OCI-LY3 (cell line): ENCODE measurements around the gene AFTPH.

ENCODE experiments used
- H2AFZ ChIP-seq: fragments of 200-600, 300-600 bp; shearing (Covaris generic); 2 replicates; pipeline ENCODE4 v1.6.0; 2014; ENCODE audit warnings: antibody characterized with exemption, low read depth, low read length
- H3K27ac ChIP-seq: fragments of 200-600, 300-600 bp; sonication (generic); 2 replicates; pipeline ENCODE4 v1.5.1; 2014; ENCODE audit warnings: mild to moderate bottlenecking, low read length, moderate library complexity, mixed read lengths
- H3K27me3 ChIP-seq: fragments of 200-600, 300-600 bp; sonication (generic); 2 replicates; pipeline ENCODE4 v1.6.1; 2014; ENCODE audit warnings: low read depth, low read length, mixed read lengths
- H3K36me3 ChIP-seq: fragments of 200-600, 300-600 bp; sonication (generic); replicated peaks from 2 replicates; pipeline ENCODE3; 2014; ENCODE audit warnings: low read depth, low read length, mixed read lengths
- H3K4me1 ChIP-seq: fragments of 300-600, 200-600 bp; sonication (generic); 2 replicates; pipeline ENCODE4 v1.6.1; 2014; ENCODE audit warnings: low read length, mixed read lengths
- H3K4me2 ChIP-seq: fragments of 200-600, 300-600 bp; sonication (generic); 2 replicates; pipeline ENCODE4 v1.6.1; 2014; ENCODE audit warnings: low read length, mixed read lengths
- H3K4me3 ChIP-seq: fragments of 300-600, 200-600 bp; sonication (generic); 2 replicates; pipeline ENCODE4 v1.5.1; 2014; ENCODE audit warnings: antibody characterized with exemption, mild to moderate bottlenecking, low read length, moderate library complexity
- H3K79me2 ChIP-seq: fragments of 300-600, 200-600 bp; shearing (Covaris generic); 2 replicates; pipeline ENCODE4 v1.6.1; 2014; ENCODE audit warnings: mild to moderate bottlenecking, low read length, mixed read lengths
- H3K9ac ChIP-seq: fragments of 300-600, 200-600 bp; shearing (Covaris generic); 2 replicates; pipeline ENCODE4 v1.6.0; 2014; ENCODE audit warnings: mild to moderate bottlenecking, low read length, moderate library complexity
- H3K9me3 ChIP-seq: fragments of 200-600, 300-600 bp; shearing (Covaris generic); 2 replicates; pipeline ENCODE4 v1.6.1; 2014; ENCODE audit warnings: low read length, mixed read lengths; ENCODE audit not compliant: insufficient read depth
- H4K20me1 ChIP-seq: fragments of 200-600, 300-600 bp; sonication (generic); 2 replicates; pipeline ENCODE4 v1.6.1; 2016; ENCODE audit warnings: low read length, mixed read lengths; ENCODE audit not compliant: insufficient read depth
- EZH2phosphoT487 ChIP-seq: fragments of 200-600 bp; shearing (Covaris generic); IDR thresholded peaks from 2 replicates; pipeline ENCODE4 v1.6.1; 2018; ENCODE audit warnings: antibody characterized with exemption, mixed run types, low read depth
- TF ChIP-seq, protein P1 (sequence below): fragments of 200-600, 300-600 bp; sonication (generic); IDR thresholded peaks from 2 replicates; pipeline ENCODE4 v1.5.1; 2014; ENCODE audit warnings: antibody characterized with exemption, low read length, low read depth

AFTPH gene

GRCh38 chr2:64632835-64633819 lies 109.0 kb downstream of the AFTPH start:
- TF ChIP-seq EZH2phosphoT487: no peak
- TF ChIP-seq, protein P1, sequence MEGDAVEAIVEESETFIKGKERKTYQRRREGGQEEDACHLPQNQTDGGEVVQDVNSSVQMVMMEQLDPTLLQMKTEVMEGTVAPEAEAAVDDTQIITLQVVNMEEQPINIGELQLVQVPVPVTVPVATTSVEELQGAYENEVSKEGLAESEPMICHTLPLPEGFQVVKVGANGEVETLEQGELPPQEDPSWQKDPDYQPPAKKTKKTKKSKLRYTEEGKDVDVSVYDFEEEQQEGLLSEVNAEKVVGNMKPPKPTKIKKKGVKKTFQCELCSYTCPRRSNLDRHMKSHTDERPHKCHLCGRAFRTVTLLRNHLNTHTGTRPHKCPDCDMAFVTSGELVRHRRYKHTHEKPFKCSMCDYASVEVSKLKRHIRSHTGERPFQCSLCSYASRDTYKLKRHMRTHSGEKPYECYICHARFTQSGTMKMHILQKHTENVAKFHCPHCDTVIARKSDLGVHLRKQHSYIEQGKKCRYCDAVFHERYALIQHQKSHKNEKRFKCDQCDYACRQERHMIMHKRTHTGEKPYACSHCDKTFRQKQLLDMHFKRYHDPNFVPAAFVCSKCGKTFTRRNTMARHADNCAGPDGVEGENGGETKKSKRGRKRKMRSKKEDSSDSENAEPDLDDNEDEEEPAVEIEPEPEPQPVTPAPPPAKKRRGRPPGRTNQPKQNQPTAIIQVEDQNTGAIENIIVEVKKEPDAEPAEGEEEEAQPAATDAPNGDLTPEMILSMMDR: no peak
- H3K9ac ChIP-seq: no peak overlapping the region
- H3K9me3 ChIP-seq: no peaks in the 10 kb centered on the region
- H3K4me2 ChIP-seq: no peak overlapping the region
- peaks cover 48% of the 10 kb centered on the region for H4K20me1 ChIP-seq
- no peaks in the 10 kb centered on the region for H3K27me3 ChIP-seq
- H3K4me1 ChIP-seq: peaks cover 11% of the 10 kb centered on the region; the same call in 1 of the 2 replicates
- H2AFZ ChIP-seq: no peak overlapping the region
- H3K36me3 ChIP-seq: peaks cover 32% of the 10 kb centered on the region
- H3K4me3 ChIP-seq: no peak overlapping the region
- no peak overlapping the region for H3K27ac ChIP-seq
- H3K79me2 ChIP-seq: peaks cover 14% of the 10 kb centered on the region

GRCh38 chr2:64634345-64635267 lies 110.5 kb downstream of the AFTPH start:
- H3K9me3 ChIP-seq: no peaks in the 10 kb centered on the region
- peaks cover 63% of the 10 kb centered on the region for H4K20me1 ChIP-seq
- TF ChIP-seq, protein P1: no peak
- TF ChIP-seq EZH2phosphoT487: no peak
- no peak overlapping the region for H3K4me2 ChIP-seq
- H3K79me2 ChIP-seq: peaks cover 28% of the 10 kb centered on the region
- peaks cover 32% of the 10 kb centered on the region for H3K36me3 ChIP-seq
- H3K4me1 ChIP-seq: peaks cover 11% of the 10 kb centered on the region; the same call in 1 of the 2 replicates
- no peaks in the 10 kb centered on the region for H3K27me3 ChIP-seq
- H3K27ac ChIP-seq: no peak overlapping the region
- H2AFZ ChIP-seq: no peak overlapping the region
- H3K9ac ChIP-seq: no peak overlapping the region
- H3K4me3 ChIP-seq: no peak overlapping the region

GRCh38 chr2:64635976-64636911 lies 112.1 kb downstream of the AFTPH start:
- Histone ChIP-seq H3K79me2 (peaks cover 44% of the 10 kb centered on the region), H3K4me1 (peaks cover 11% of the 10 kb centered on the region; the same call in 1 of the 2 replicates), H3K4me2 (no peak overlapping the region), H2AFZ (no peak overlapping the region), H3K9me3 (no peaks in the 10 kb centered on the region), H3K36me3 (peaks cover 28% of the 10 kb centered on the region), H3K9ac (no peak overlapping the region), H3K27ac (no peak overlapping the region), H4K20me1 (peaks cover 79% of the 10 kb centered on the region), H3K4me3 (no peak overlapping the region), H3K27me3 (no peaks in the 10 kb centered on the region)
- TF ChIP-seq EZH2phosphoT487: no peak
- TF ChIP-seq, protein P1: no peak
